Mesendoderm (in vitro differentiated cells): Measurements from ENCODE around the gene LRRTM4.

ENCODE experiments used
- DNase-seq: peaks from one replicate; pipeline ENCODE4 v3.0.0; 2013
- H2AK5ac ChIP-seq: 2 replicates; pipeline ENCODE4 v1.6.1; 2013; ENCODE audit warnings: low read length, inconsistent platforms
- H2BK120ac ChIP-seq: 2 replicates; pipeline ENCODE4 v1.6.1; 2013; ENCODE audit warnings: low read depth, mild to moderate bottlenecking, low read length, moderate library complexity, mixed read lengths
- H2BK15ac ChIP-seq: replicated peaks from 2 replicates; pipeline ENCODE4 v1.6.1; 2013; ENCODE audit warnings: low read depth, mild to moderate bottlenecking, moderate library complexity
- H2BK5ac ChIP-seq: 2 replicates; pipeline ENCODE4 v1.6.1; 2013; ENCODE audit warnings: low read length, inconsistent platforms
- H3K18ac ChIP-seq: 2 replicates; pipeline ENCODE4 v1.6.1; 2013; ENCODE audit warnings: mild to moderate bottlenecking, low read length, mixed read lengths
- H3K23ac ChIP-seq: one replicate; pipeline ENCODE4 v1.6.1; 2013; ENCODE audit warnings: low read length
- H3K27ac ChIP-seq: 2 replicates; pipeline ENCODE4 v1.5.1; 2013; ENCODE audit warnings: low read depth, mild to moderate bottlenecking, inconsistent platforms, low read length, moderate library complexity
- H3K27me3 ChIP-seq: 2 replicates; pipeline ENCODE4 v1.6.1; 2013; ENCODE audit warnings: low read length, control low read depth, mild to moderate bottlenecking, inconsistent platforms; ENCODE audit not compliant: insufficient read depth, poor library complexity
- H3K36me3 ChIP-seq: 2 replicates; pipeline ENCODE4 v1.6.1; 2013; ENCODE audit warnings: low read length, inconsistent platforms; ENCODE audit not compliant: control insufficient read depth, insufficient read depth
- H3K4ac ChIP-seq: one replicate; pipeline ENCODE4 v1.6.1; 2013; ENCODE audit warnings: low read depth, mild to moderate bottlenecking, low read length, moderate library complexity
- H3K4me1 ChIP-seq: 2 replicates; pipeline ENCODE4 v1.6.1; 2013; ENCODE audit warnings: low read depth, low read length, inconsistent platforms; ENCODE audit not compliant: control insufficient read depth
- H3K4me2 ChIP-seq: 2 replicates; pipeline ENCODE4 v1.6.1; 2013; ENCODE audit warnings: low read length
- H3K4me3 ChIP-seq: 2 replicates; pipeline ENCODE4 v1.5.1; 2013; ENCODE audit warnings: mild to moderate bottlenecking, low read length
- H3K56ac ChIP-seq: one replicate; pipeline ENCODE4 v1.6.1; 2013; ENCODE audit warnings: low read length
- H3K79me1 ChIP-seq: 2 replicates; pipeline ENCODE4 v1.6.1; 2013; ENCODE audit warnings: low read length, inconsistent platforms
- H3K79me2 ChIP-seq: 2 replicates; pipeline ENCODE4 v1.6.1; 2013; ENCODE audit warnings: mild to moderate bottlenecking, low read length; ENCODE audit not compliant: control insufficient read depth, insufficient read depth
- H3K9ac ChIP-seq: 2 replicates; pipeline ENCODE4 v1.6.1; 2013; ENCODE audit warnings: low read length, inconsistent platforms
- H4K5ac ChIP-seq: one replicate; pipeline ENCODE4 v1.6.1; 2013; ENCODE audit warnings: low read length
- H4K8ac ChIP-seq: one replicate; pipeline ENCODE4 v1.6.1; 2013; ENCODE audit warnings: low read depth, mild to moderate bottlenecking, control low read depth, low read length, moderate library complexity
- WGBS: extraction: QIAGEN DNeasy Blood & Tissue Kit; methylation state at CpG from one replicate; pipeline ENCODE4 v1.1.7; 2013; ENCODE audit warnings: low lambda C conversion rate, missing lambda C conversion rate; ENCODE audit not compliant: insufficient coverage; ENCODE audit errors: extremely low coverage; 5-methylcytosine and 5-hydroxymethylcytosine counted together

The LRRTM4 gene

DNA sequence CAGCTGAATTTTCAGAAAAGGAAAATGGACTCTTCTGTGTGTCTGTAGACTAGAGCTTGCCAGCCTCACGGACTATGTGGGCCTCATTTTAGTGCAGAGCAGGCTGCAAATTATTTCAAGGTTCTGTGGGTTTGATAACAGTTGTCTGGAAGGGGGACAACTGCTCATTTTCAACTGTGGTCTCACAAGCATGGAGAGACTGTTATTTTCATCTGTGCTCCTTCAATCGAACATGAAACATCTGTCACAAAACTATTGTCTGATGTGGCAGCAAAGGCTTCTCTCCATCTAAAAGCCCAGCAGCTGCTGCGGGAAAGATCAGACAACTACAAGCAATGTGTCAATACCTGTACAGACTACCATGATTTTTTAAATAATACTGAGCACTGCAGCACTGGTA is 211.8 kb downstream of the LRRTM4 start:
- Histone ChIP-seq H3K79me2 (no peaks in the 10 kb centered on the region), H3K23ac (no peak overlapping the region), H3K27ac (no peak overlapping the region), H3K4me1 (no peaks in the 10 kb centered on the region), H3K36me3 (no peaks in the 10 kb centered on the region), H3K79me1 (no peaks in the 10 kb centered on the region), H3K9ac (no peak overlapping the region), H3K4me2 (no peak overlapping the region), H2BK15ac (no peak overlapping the region), H3K4me3 (no peak overlapping the region), H3K18ac (no peak overlapping the region), H3K4ac (no peak overlapping the region), H2AK5ac (no peak overlapping the region), H3K27me3 (no peaks in the 10 kb centered on the region), H3K56ac (peak overlapping the region; percentile 17), H2BK120ac (no peak overlapping the region), H2BK5ac (no peak overlapping the region), H4K5ac (no peak overlapping the region), H4K8ac (no peak overlapping the region)
- no CpG with 5 or more reads among the region's 3 CpGs for WGBS
- DNase-seq, result no peak

DNA sequence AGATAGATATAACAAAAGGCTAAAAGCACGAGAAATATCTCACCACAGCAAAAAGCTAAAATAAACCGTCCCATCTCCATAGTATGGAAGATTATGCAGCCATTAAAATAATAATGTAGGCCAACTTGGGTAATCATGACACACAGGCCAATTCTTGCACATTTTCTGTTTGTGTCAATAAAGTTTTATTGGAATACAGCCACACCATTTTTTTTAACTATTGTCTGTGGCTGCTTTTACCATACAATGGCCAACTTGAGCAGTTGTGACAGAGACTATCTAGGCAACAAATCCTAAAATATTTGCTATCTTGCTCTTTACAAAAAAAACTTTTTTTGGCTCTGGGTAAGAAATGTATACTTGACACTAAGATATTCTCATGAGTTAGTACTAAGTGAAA is 212.5 kb downstream of the LRRTM4 start:
- Histone ChIP-seq H3K4ac (no peak overlapping the region), H3K4me1 (no peaks in the 10 kb centered on the region), H3K18ac (no peak overlapping the region), H3K79me2 (no peaks in the 10 kb centered on the region), H3K79me1 (no peaks in the 10 kb centered on the region), H3K36me3 (no peaks in the 10 kb centered on the region), H3K4me2 (no peak overlapping the region), H4K8ac (no peak overlapping the region), H4K5ac (no peak overlapping the region), H3K9ac (no peak overlapping the region), H2BK120ac (no peak overlapping the region), H3K23ac (no peak overlapping the region), H2BK5ac (no peak overlapping the region), H2BK15ac (no peak overlapping the region), H3K4me3 (no peak overlapping the region), H2AK5ac (no peak overlapping the region), H3K27me3 (no peaks in the 10 kb centered on the region), H3K56ac (no peak overlapping the region), H3K27ac (no peak overlapping the region)
- no peak for DNase-seq
- no CpG with 5 or more reads among the region's 2 CpGs for WGBS

GRCh38 chr2:77301441-77301840 is 220.7 kb downstream of the LRRTM4 start:
- H3K79me1 ChIP-seq, result no peaks in the 10 kb centered on the region
- WGBS, result no CpG with 5 or more reads among the region's 1 CpG
- DNase-seq, result no peak
- no peak overlapping the region for H4K8ac ChIP-seq
- H2BK15ac ChIP-seq, result no peak overlapping the region
- no peak overlapping the region for H3K4me3 ChIP-seq
- H2BK5ac ChIP-seq, result no peak overlapping the region
- H3K27ac ChIP-seq, result no peak overlapping the region
- H3K79me2 ChIP-seq, result no peaks in the 10 kb centered on the region
- no peak overlapping the region for H4K5ac ChIP-seq
- H3K56ac ChIP-seq, result no peak overlapping the region
- no peak overlapping the region for H3K4me2 ChIP-seq
- H3K36me3 ChIP-seq, result no peaks in the 10 kb centered on the region
- H3K4me1 ChIP-seq, result no peaks in the 10 kb centered on the region
- H3K9ac ChIP-seq, result no peak overlapping the region
- H3K27me3 ChIP-seq, result no peaks in the 10 kb centered on the region
- no peak overlapping the region for H3K18ac ChIP-seq
- H2BK120ac ChIP-seq, result no peak overlapping the region
- no peak overlapping the region for H3K4ac ChIP-seq
- H2AK5ac ChIP-seq, result no peak overlapping the region
- no peak overlapping the region for H3K23ac ChIP-seq

DNA sequence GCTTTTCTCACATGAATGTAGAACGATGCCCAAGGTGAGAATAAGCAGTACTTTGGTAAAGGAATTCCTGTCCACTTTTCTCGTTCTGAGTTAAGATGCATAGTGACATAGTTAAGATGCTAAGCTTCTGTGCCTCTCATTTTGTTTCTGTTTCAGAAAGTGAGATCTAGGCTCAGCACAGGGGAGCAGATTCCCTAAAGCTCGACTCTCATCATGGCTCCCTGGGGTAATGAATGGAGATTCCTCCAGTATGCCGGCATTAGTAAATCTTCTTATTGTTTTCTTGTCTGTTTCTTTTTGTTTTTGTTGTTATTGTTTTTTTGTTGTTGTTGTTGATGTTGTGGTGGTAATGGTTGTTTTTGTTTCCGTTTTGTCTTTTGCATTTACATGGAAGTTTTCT is 225.4 kb downstream of the LRRTM4 start:
- Histone ChIP-seq H3K23ac (no peak overlapping the region), H4K5ac (no peak overlapping the region), H3K4me3 (no peak overlapping the region), H3K4me2 (no peak overlapping the region), H3K27me3 (no peaks in the 10 kb centered on the region), H3K4me1 (no peaks in the 10 kb centered on the region), H3K56ac (no peak overlapping the region), H4K8ac (no peak overlapping the region), H3K79me1 (no peaks in the 10 kb centered on the region), H3K9ac (no peak overlapping the region), H3K18ac (no peak overlapping the region), H2BK120ac (no peak overlapping the region), H2BK15ac (no peak overlapping the region), H3K36me3 (no peaks in the 10 kb centered on the region), H3K79me2 (no peaks in the 10 kb centered on the region), H2AK5ac (no peak overlapping the region), H3K27ac (no peak overlapping the region), H2BK5ac (no peak overlapping the region), H3K4ac (no peak overlapping the region)
- no peak for DNase-seq
- no CpG with 5 or more reads among the region's 5 CpGs for WGBS

- no peaks in the 10 kb centered on the region for H3K79me2 ChIP-seq
Measured at GRCh38 chr2:77294474-77294873, 227.7 kb downstream of the LRRTM4 start.

GRCh38 chr2:77284353-77284752 is 237.8 kb downstream of the LRRTM4 start:
- DNase-seq, result no peak
- Histone ChIP-seq H3K27me3 (no peaks in the 10 kb centered on the region), H3K79me2 (no peaks in the 10 kb centered on the region), H4K5ac (no peak overlapping the region), H3K27ac (no peak overlapping the region), H3K4me1 (no peaks in the 10 kb centered on the region), H3K4me2 (no peak overlapping the region), H4K8ac (no peak overlapping the region), H3K9ac (no peak overlapping the region), H3K23ac (no peak overlapping the region), H3K56ac (no peak overlapping the region), H3K4me3 (no peak overlapping the region), H3K18ac (no peak overlapping the region), H2BK15ac (no peak overlapping the region), H3K36me3 (no peaks in the 10 kb centered on the region), H2BK5ac (no peak overlapping the region), H2AK5ac (no peak overlapping the region), H3K79me1 (no peaks in the 10 kb centered on the region), H2BK120ac (no peak overlapping the region), H3K4ac (no peak overlapping the region)
- WGBS, result no CpG with 5 or more reads among the region's 1 CpG

More at GRCh38 chr2:77294474-77294873, 227.7 kb downstream of the LRRTM4 start:
- H3K36me3 ChIP-seq, result no peaks in the 10 kb centered on the region
- H3K23ac ChIP-seq, result no peak overlapping the region
- no peak overlapping the region for H2AK5ac ChIP-seq
- no peak overlapping the region for H3K4ac ChIP-seq
- no peak overlapping the region for H4K5ac ChIP-seq
- no peak overlapping the region for H3K9ac ChIP-seq
- no peak overlapping the region for H2BK120ac ChIP-seq
- H3K56ac ChIP-seq, result no peak overlapping the region
- no peak overlapping the region for H3K4me2 ChIP-seq
- H3K18ac ChIP-seq, result no peak overlapping the region
- no peak overlapping the region for H2BK15ac ChIP-seq
- H2BK5ac ChIP-seq, result no peak overlapping the region
- H3K27ac ChIP-seq, result no peak overlapping the region
- no peaks in the 10 kb centered on the region for H3K27me3 ChIP-seq
- H3K79me1 ChIP-seq, result no peaks in the 10 kb centered on the region
- H3K4me1 ChIP-seq, result no peaks in the 10 kb centered on the region
- 100% methylated on average over 1 of the region's 2 CpGs for WGBS
- no peak overlapping the region for H3K4me3 ChIP-seq
- no peak for DNase-seq
- no peak overlapping the region for H4K8ac ChIP-seq
